Upper lobe of left lung (tissue), 6 donors: ENCODE data around the gene MGAT4B. TPM values are rescaled to one million over a fixed set of nuclear protein-coding genes. Genes with fewer than 3 reads are reported as not detected.
A peak's percentile ranks its signal among the peaks of the same experiment; 100 is the strongest.

Experiments
- ATAC-seq, 2 donors: fragments of 200-7000 bp; cut with Tn5 transposase; one replicate each; pipeline ENCODE4 v1.9.1; 2022; ENCODE audit warnings: mild to moderate bottlenecking in 2 of 2, moderate library complexity in 2 of 2; ENCODE audit not compliant: low FRiP score in 2 of 2
- DNase-seq, 2 donors: peaks; one replicate each; pipeline ENCODE4 v3.0.0-alpha.2; 2019 to 2020
- H3K27ac ChIP-seq, 4 donors: fragments of 200-600 bp; sonication (generic); one replicate each; pipeline ENCODE4 v1.5.1; 2016 to 2019
- H3K27me3 ChIP-seq, 4 donors: fragments of 200-600 bp; sonication (generic); one replicate each; pipeline ENCODE4 v1.5.1; 2017 to 2019
- H3K36me3 ChIP-seq, 4 donors: fragments of 200-600 bp; sonication (generic); one replicate each; pipeline ENCODE4 v1.5.1; 2016 to 2019
- H3K4me1 ChIP-seq, 4 donors: fragments of 200-600 bp; sonication (generic); one replicate each; pipeline ENCODE4 v1.5.1; 2018 to 2019
- H3K4me3 ChIP-seq, 4 donors: fragments of 200-600 bp; sonication (generic); one replicate each; pipeline ENCODE4 v1.5.1; 2017 to 2019; ENCODE audit warnings: mild to moderate bottlenecking in 2 of 4, moderate library complexity in 1 of 4
- H3K9me3 ChIP-seq, 4 donors: fragments of 200-600 bp; sonication (generic); one replicate each; pipeline ENCODE4 v1.5.1; 2018 to 2019
- CTCF ChIP-seq, 6 experiments: fragments of 450-650 bp in 4 of 6; fragments of 200-600 bp in 2 of 6; sonication (generic) in 2 of 6; IDR thresholded peaks; one replicate each; pipeline ENCODE4 v1.5.1; 2016 to 2019; ENCODE audit warnings: antibody characterized with exemption in 6 of 6
- EP300 ChIP-seq, 4 donors: sonication (generic); formaldehyde crosslinking; IDR thresholded peaks; one replicate each; pipeline ENCODE4 v1.5.1; 2017; ENCODE audit warnings: antibody characterized with exemption in 4 of 4, control low read depth in 2 of 4
- POLR2A ChIP-seq, 4 donors: fragments of 450-650 bp; IDR thresholded peaks; one replicate each; pipeline ENCODE4 v1.5.1; 2016 to 2017; ENCODE audit warnings: antibody characterized with exemption in 4 of 4, mild to moderate bottlenecking in 2 of 4
- POLR2AphosphoS5 ChIP-seq, 2 donors: sonication (generic); formaldehyde crosslinking; IDR thresholded peaks; one replicate each; pipeline ENCODE4 v1.5.1; 2017; ENCODE audit warnings: antibody characterized with exemption in 2 of 2
- WGBS, 2 donors: methylation state at CpG; one replicate each; pipeline ENCODE4 v1.1.5; 2017 to 2018; 5-methylcytosine and 5-hydroxymethylcytosine counted together
- total RNA-seq, 6 donors: library from RNA; depleted of rRNA in 4 of 6; stranded (reverse); fragments of >200 nt in 4 of 6; gene quantifications; one replicate each; pipeline versions ENCODE4 v1.1.0 to v1.2.1, GENCODE V29; 2016 to 2021
- donor health status: DM: no; HTN: no; CAD: no; lungs with moderate emphysema.
- donor health status: DM: no; HTN: yes; CAD: no; lungs with severe emphysema.

MGAT4B gene
- total RNA-seq, 6 donors from 2014 or later = 107 to 266 (median 158) TPM

- H3K9me3 ChIP-seq = no peaks in the 10 kb centered on the region
- TF ChIP-seq POLR2A (IDR thresholded peaks at IDR 0.05) = peak in 1 of 4 donors; percentile 12
- TF ChIP-seq EP300 (IDR thresholded peaks at IDR 0.05) = no peak
- no peak overlapping the region for H3K4me3 ChIP-seq
- peaks cover 79 to 99% (median 96%) of the 10 kb centered on the region in 4 donors for H3K36me3 ChIP-seq
- DNase-seq = peak in 1 of 2 donors; percentile 65
- peak overlapping the region in 2 of 4 donors; percentile 14 to 27 for H3K27ac ChIP-seq
- peak; percentile 71 to 77 for ATAC-seq
- H3K4me1 ChIP-seq = peaks cover 30 to 58% (median 36%) of the 10 kb centered on the region in 4 donors
- WGBS, 2 donors = 73 to 74% methylated on average over 9 of the region's 9 CpGs
- H3K27me3 ChIP-seq = no peaks in the 10 kb centered on the region
These were observed 21.0 kb upstream of the MGAT4B start for GRCh38 chr5:179827680-179828079.

GRCh38 chr5:179825655-179826182, 19.1 kb upstream of the MGAT4B start:
- Histone ChIP-seq H3K9me3 (no peaks in the 10 kb centered on the region), H3K4me3 (no peak overlapping the region), H3K4me1 (peaks cover 35 to 61% (median 46%) of the 10 kb centered on the region in 4 donors), H3K27ac (peak overlapping the region in 1 of 4 donors; percentile 2), H3K27me3 (no peaks in the 10 kb centered on the region), H3K36me3 (peaks cover 59 to 89% (median 78%) of the 10 kb centered on the region in 4 donors)
- ATAC-seq = no peak
- no peak for DNase-seq
- WGBS, 2 donors = 82 to 85% methylated on average over 13 of the region's 13 CpGs
- TF ChIP-seq EP300 (IDR thresholded peaks at IDR 0.05) (no peak), CTCF (IDR thresholded peaks at IDR 0.05) (peak in 1 of 6 experiments; percentile 5), POLR2AphosphoS5 (IDR thresholded peaks at IDR 0.05) (no peak)

- TF ChIP-seq POLR2AphosphoS5 (IDR thresholded peaks at IDR 0.05) = no peak
- no peak for TF ChIP-seq CTCF (IDR thresholded peaks at IDR 0.05)
- no peak for TF ChIP-seq POLR2A (IDR thresholded peaks at IDR 0.05)
- H3K4me3 ChIP-seq = peak overlapping the region in 1 of 4 donors; percentile 99
- 88 to 98% methylated on average over 3 of the region's 3 CpGs for WGBS, 2 donors
- no peaks in the 10 kb centered on the region for H3K9me3 ChIP-seq
- peaks cover 57 to 80% (median 68%) of the 10 kb centered on the region in 4 donors for H3K36me3 ChIP-seq
- DNase-seq = no peak
- ATAC-seq = no peak
- H3K4me1 ChIP-seq = peaks cover 41 to 69% (median 54%) of the 10 kb centered on the region in 4 donors
- no peaks in the 10 kb centered on the region for H3K27me3 ChIP-seq
- H3K27ac ChIP-seq = peak overlapping the region in 1 of 4 donors; percentile 46
These were observed 18.1 kb upstream of the MGAT4B start for GRCh38 chr5:179824745-179825112.

GRCh38 chr5:179823937-179824744, 17.5 kb upstream of the MGAT4B start:
- DNase-seq (peak in 1 of 2 donors; percentile 68), ATAC-seq (no peak)
- peak overlapping the region in 3 of 4 donors; percentile 4 to 99 (median 8) for H3K4me3 ChIP-seq
- H3K4me1 ChIP-seq = peaks cover 47 to 74% (median 60%) of the 10 kb centered on the region in 4 donors
- peak overlapping the region in 3 of 4 donors; percentile 4 to 46 (median 26) for H3K27ac ChIP-seq
- no peak for TF ChIP-seq CTCF (IDR thresholded peaks at IDR 0.05)
- TF ChIP-seq EP300 (IDR thresholded peaks at IDR 0.05) = no peak
- TF ChIP-seq POLR2AphosphoS5 (IDR thresholded peaks at IDR 0.05) = no peak
- H3K36me3 ChIP-seq = peaks cover 51 to 74% (median 63%) of the 10 kb centered on the region in 4 donors
- WGBS, 2 donors = 84 to 91% methylated on average over 10 to 22 of the region's 22 CpGs
- H3K9me3 ChIP-seq = no peaks in the 10 kb centered on the region
- H3K27me3 ChIP-seq = no peaks in the 10 kb centered on the region

- peak overlapping the region; percentile 66 to 99 (median 86) for H3K4me3 ChIP-seq
- no peaks in the 10 kb centered on the region for H3K9me3 ChIP-seq
- WGBS, 2 donors = 53 to 58% methylated on average over 4 to 8 of the region's 8 CpGs
- peak overlapping the region; percentile 98 to 100 (median 99) for H3K27ac ChIP-seq
- TF ChIP-seq EP300 (IDR thresholded peaks at IDR 0.05) (no peak), POLR2AphosphoS5 (IDR thresholded peaks at IDR 0.05) (no peak), CTCF (IDR thresholded peaks at IDR 0.05) (no peak), POLR2A (IDR thresholded peaks at IDR 0.05) (no peak)
- peaks cover 56 to 77% (median 65%) of the 10 kb centered on the region in 4 donors for H3K4me1 ChIP-seq
- H3K27me3 ChIP-seq = no peaks in the 10 kb centered on the region
- no peak for DNase-seq
- no peak for ATAC-seq
- H3K36me3 ChIP-seq = peaks cover 40 to 58% (median 48%) of the 10 kb centered on the region in 4 donors
These were observed 15.9 kb upstream of the MGAT4B start for GRCh38 chr5:179822444-179822990.
